ENCODE results near the gene CEP95. TPM values are rescaled to one million over a fixed set of nuclear protein-coding genes. Genes with fewer than 3 reads are reported as not detected.

Gene CEP95
- polyA plus RNA-seq, 3 donors = 4.6 to 42.1 (median 5.0) TPM

GRCh38 chr17:64515829-64516228 lies 9.1 kb downstream of the CEP95 start:
- Mint-ChIP-seq H3K36me3 (peaks cover 67 to 80% of the 10 kb centered on the region in 2 donors), H3K27ac (no peak overlapping the region), H3K4me3 (no peak overlapping the region), H3K4me1 (peaks cover 8% of the 10 kb centered on the region), H3K27me3 (ENCODE audit: low read depth in 3 of 3) (no peaks in the 10 kb centered on the region), H3K9me3 (no peaks in the 10 kb centered on the region)
- Histone ChIP-seq H3K4me3 (replicated peaks in 1 of 3; ENCODE audit: low read depth in 2 of 3, low read length in 3 of 3) (no peak overlapping the region), H3K9ac (ENCODE audit: insufficient read depth, low read length, poor library complexity, severe bottlenecking) (no peak overlapping the region), H2AFZ (ENCODE audit: insufficient read depth, low read depth, low read length, poor library complexity, severe bottlenecking) (no peak overlapping the region), H3K4me2 (replicated peaks; ENCODE audit: extremely low read depth, low read length, poor library complexity, severe bottlenecking) (no peak overlapping the region), H3K36me3 (replicated peaks in 1 of 2; ENCODE audit: control insufficient read depth in 1 of 2, insufficient read depth in 2 of 2, low read length in 2 of 2) (peaks cover 68 to 100% of the 10 kb centered on the region in 2 donors), H3K27me3 (ENCODE audit: control insufficient read depth in 2 of 2, insufficient read depth in 2 of 2, low read length in 2 of 2) (no peaks in the 10 kb centered on the region), H3K27ac (ENCODE audit: low read depth in 1 of 2, low read length in 2 of 2) (no peak overlapping the region), H4K20me1 (ENCODE audit: insufficient read depth, low read length) (peaks cover 6% of the 10 kb centered on the region), H3K4me1 (ENCODE audit: control insufficient read depth in 1 of 2, insufficient read depth in 2 of 2, low read length in 2 of 2) (no peaks in the 10 kb centered on the region), H3K79me2 (ENCODE audit: insufficient read depth, low read length) (no peaks in the 10 kb centered on the region), H3K9me3 (replicated peaks in 1 of 2; ENCODE audit: control insufficient read depth in 1 of 2, insufficient read depth in 1 of 2, low read length in 2 of 2) (no peaks in the 10 kb centered on the region)
- WGBS (ENCODE audit: insufficient coverage) = no CpG with 5 or more reads among the region's 1 CpG
- TF ChIP-seq CTCF (IDR thresholded peaks at IDR 0.05) = no peak
- DNase-seq = no peak
- intact Hi-C loops (cut with micrococcal nuclease) = no loop called here

GRCh38 chr17:64519601-64520000 lies 12.8 kb downstream of the CEP95 start:
- Histone ChIP-seq H2AFZ (ENCODE audit: insufficient read depth, low read depth, low read length, poor library complexity, severe bottlenecking) (no peak overlapping the region), H3K4me2 (replicated peaks; ENCODE audit: extremely low read depth, low read length, poor library complexity, severe bottlenecking) (no peak overlapping the region), H3K36me3 (replicated peaks in 1 of 2; ENCODE audit: control insufficient read depth in 1 of 2, insufficient read depth in 2 of 2, low read length in 2 of 2) (peaks cover 74 to 100% of the 10 kb centered on the region in 2 donors), H3K79me2 (ENCODE audit: insufficient read depth, low read length) (peaks cover 2% of the 10 kb centered on the region), H3K9me3 (replicated peaks in 1 of 2; ENCODE audit: control insufficient read depth in 1 of 2, insufficient read depth in 1 of 2, low read length in 2 of 2) (no peaks in the 10 kb centered on the region), H3K9ac (ENCODE audit: insufficient read depth, low read length, poor library complexity, severe bottlenecking) (no peak overlapping the region), H3K4me3 (replicated peaks in 1 of 3; ENCODE audit: low read depth in 2 of 3, low read length in 3 of 3) (no peak overlapping the region), H3K27ac (ENCODE audit: low read depth in 1 of 2, low read length in 2 of 2) (no peak overlapping the region), H3K27me3 (ENCODE audit: control insufficient read depth in 2 of 2, insufficient read depth in 2 of 2, low read length in 2 of 2) (no peaks in the 10 kb centered on the region), H4K20me1 (ENCODE audit: insufficient read depth, low read length) (no peaks in the 10 kb centered on the region), H3K4me1 (ENCODE audit: control insufficient read depth in 1 of 2, insufficient read depth in 2 of 2, low read length in 2 of 2) (no peaks in the 10 kb centered on the region)
- intact Hi-C loops (cut with micrococcal nuclease) = no loop called here
- Mint-ChIP-seq H3K27me3 (ENCODE audit: low read depth in 3 of 3) (no peaks in the 10 kb centered on the region), H3K4me3 (no peak overlapping the region), H3K4me1 (peaks cover 8% of the 10 kb centered on the region), H3K36me3 (peaks cover 60 to 89% of the 10 kb centered on the region in 2 donors), H3K9me3 (no peaks in the 10 kb centered on the region), H3K27ac (no peak overlapping the region)
- 100% methylated on average over 3 of the region's 6 CpGs for WGBS (ENCODE audit: insufficient coverage)
- no peak for DNase-seq
- TF ChIP-seq CTCF (IDR thresholded peaks at IDR 0.05) = no peak

Measured in CD14-positive monocyte (primary cell).